Renal pelvis (tissue), 4 donors: Measurements from ENCODE around the gene PDHX. TPM values are rescaled to one million over a fixed set of nuclear protein-coding genes. Genes with fewer than 3 reads are reported as not detected.

Experiments
- DNase-seq: peaks from one replicate; pipeline ENCODE4 v3.0.0-alpha.2; 2013
- polyA plus RNA-seq, 3 donors: library from polyadenylated mRNA; unstranded; fragments of 120-200 nt; gene quantifications; one replicate each; pipeline ENCODE4 v1.2.1, GENCODE V29; 2013; ENCODE audit not compliant: insufficient read length in 3 of 3

PDHX gene
- polyA plus RNA-seq, 3 donors: 36.5 to 37.2 (median 37.2) TPM

- no peak for DNase-seq
These were observed 124.0 kb downstream of the PDHX start for GRCh38 chr11:35040221-35040942.

- no peak for DNase-seq
These were observed 124.7 kb downstream of the PDHX start for GRCh38 chr11:35041070-35041554.

GRCh38 chr11:35042224-35042623 is 125.8 kb downstream of the PDHX start:
- no peak for DNase-seq

- DNase-seq: no peak
These were observed 126.5 kb downstream of the PDHX start for GRCh38 chr11:35042913-35043312.

GRCh38 chr11:35043936-35044335 is 127.5 kb downstream of the PDHX start:
- DNase-seq: no peak

GRCh38 chr11:35045236-35045820 is 128.9 kb downstream of the PDHX start:
- DNase-seq: peak; percentile 22

Other genes starting within 250 kb of the PDHX start
- gene APIP, start 239 bp upstream of the PDHX start, polyA plus RNA-seq: 10 to 100 TPM; 28.2 to 45.6 (median 41.6) TPM
- gene CD44, start 222.6 kb downstream of the PDHX start, polyA plus RNA-seq: 10 to 100 TPM in 1 of 3 donors, 1 to 10 TPM in 2; 8.8 to 11.2 (median 9.4) TPM